GM23248 (cell line): ENCODE results near the gene NEU2.

Experiments used
- EZH2 ChIP-seq: fragments of 200-600 bp; sonication (generic); IDR thresholded peaks from 2 replicates; pipeline ENCODE4 v1.6.1; 2018; ENCODE audit warnings: antibody characterized with exemption, mild to moderate bottlenecking; ENCODE audit not compliant: insufficient read depth, poor library complexity, severe bottlenecking
- EZH2phosphoT487 ChIP-seq: fragments of 200-600 bp; sonication (generic); IDR thresholded peaks from 2 replicates; pipeline ENCODE4 v1.6.1; 2018; ENCODE audit warnings: antibody characterized with exemption, moderate library complexity, mild to moderate bottlenecking, low read depth; ENCODE audit not compliant: insufficient read depth

DNA sequence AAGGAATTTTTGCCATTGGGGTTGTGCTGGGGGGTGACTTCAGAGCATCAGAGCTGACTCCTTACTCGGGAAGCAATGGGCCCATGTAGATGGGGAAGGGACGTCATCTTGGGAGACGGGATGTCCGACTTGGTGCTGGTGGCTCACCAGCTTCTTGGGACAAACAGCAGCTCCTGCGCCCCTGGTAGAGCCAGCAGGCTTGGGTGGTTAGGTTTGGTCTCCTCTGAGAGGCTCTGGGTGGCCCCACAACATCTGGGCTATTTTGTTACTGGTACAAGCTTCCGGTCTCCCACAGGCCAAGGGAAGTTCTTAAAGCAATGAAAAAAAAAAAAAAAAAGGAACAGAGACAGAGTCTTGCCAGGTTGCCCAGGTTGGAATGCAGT lies 21.2 kb upstream of the NEU2 start:
- TF ChIP-seq EZH2phosphoT487 (no peak), EZH2 (no peak)
